Endodermal cell (in vitro differentiated cells): ENCODE data around the gene DGKZ. TPM values are rescaled to one million over a fixed set of nuclear protein-coding genes. Genes with fewer than 3 reads are reported as not detected.

ENCODE experiments used
- DNase-seq: peaks from one replicate; pipeline ENCODE4 v3.0.0-alpha.2; 2017
- H3K27ac ChIP-seq: 2 replicates; pipeline ENCODE4 v1.5.1; 2013; ENCODE audit warnings: mild to moderate bottlenecking, low read depth, low read length, moderate library complexity
- H3K27me3 ChIP-seq: 2 replicates; pipeline ENCODE4 v1.6.1; 2013; ENCODE audit warnings: mild to moderate bottlenecking, low read length, moderate library complexity; ENCODE audit not compliant: insufficient read depth, control insufficient read depth, poor library complexity, severe bottlenecking
- H3K36me3 ChIP-seq: 2 replicates; pipeline ENCODE4 v1.7.0; 2013; ENCODE audit warnings: mild to moderate bottlenecking, low read length, moderate library complexity; ENCODE audit not compliant: control insufficient read depth, insufficient read depth
- H3K4me1 ChIP-seq: one replicate; pipeline ENCODE4 v1.7.0; 2013; ENCODE audit warnings: low read length; ENCODE audit not compliant: control insufficient read depth, insufficient read depth
- H3K4me3 ChIP-seq: 2 replicates; pipeline ENCODE4 v1.5.1; 2013; ENCODE audit warnings: mild to moderate bottlenecking, low read length, moderate library complexity
- H3K9ac ChIP-seq: 2 replicates; pipeline ENCODE4 v1.6.1; 2013; ENCODE audit warnings: mild to moderate bottlenecking, low read length, moderate library complexity; ENCODE audit not compliant: poor library complexity, severe bottlenecking; ENCODE audit errors: extremely low read depth
- H3K9me3 ChIP-seq: 2 replicates; pipeline ENCODE4 v1.6.1; 2013; ENCODE audit warnings: mild to moderate bottlenecking, low read length, moderate library complexity; ENCODE audit not compliant: control insufficient read depth
- H3K27ac Mint-ChIP-seq: 2 replicates; pipeline ENCODE4 v1.8.0; 2020; ENCODE audit warnings: mixed read lengths
- H3K27me3 Mint-ChIP-seq: 2 replicates; pipeline ENCODE4 v1.8.0; 2021; ENCODE audit warnings: mild to moderate bottlenecking, mixed read lengths; ENCODE audit not compliant: insufficient read depth
- H3K36me3 Mint-ChIP-seq: 2 replicates; pipeline ENCODE4 v1.8.0; 2020; ENCODE audit warnings: low read depth, mixed read lengths
- H3K4me1 Mint-ChIP-seq: 2 replicates; pipeline ENCODE4 v1.8.0; 2020; ENCODE audit warnings: mixed read lengths
- H3K4me3 Mint-ChIP-seq: 2 replicates; pipeline ENCODE4 v1.8.0; 2020; ENCODE audit warnings: mild to moderate bottlenecking, moderate library complexity, mixed read lengths
- H3K9me3 Mint-ChIP-seq: 2 replicates; pipeline ENCODE4 v1.8.0; 2020; ENCODE audit warnings: mild to moderate bottlenecking, mixed read lengths
- CTCF ChIP-seq: fragments of 200-600 bp; sonication (generic); conservative IDR thresholded peaks from 2 replicates; pipeline ENCODE4 v1.5.0; 2021; ENCODE audit warnings: antibody characterized with exemption, mild to moderate bottlenecking
- WGBS, 2 experiments: methylation state at CpG; one replicate each; pipeline versions ENCODE4 v1.1.5 to v1.1.7; 2013; ENCODE audit warnings: missing lambda C conversion rate in 2 of 2, mixed read lengths in 1 of 2; ENCODE audit not compliant: insufficient coverage in 1 of 2, insufficient read length in 1 of 2; 5-methylcytosine and 5-hydroxymethylcytosine counted together
- total RNA-seq, 2 donors: library from RNA; stranded (reverse); fragmentation: NEBNext Ultra II Directional in 1 of 2; extraction: Animal tissue kit (Norgen Biotek cat#: 25700) in 1 of 2; gene quantifications; 2 replicates in 1 of 2; 3 replicates in 1 of 2; pipeline ENCODE4 v1.2.1, GENCODE V29; 2021

Gene DGKZ
- total RNA-seq, 2 donors from 2014 or later: 49.6 to 57.3 TPM

- Histone ChIP-seq H3K27me3 (no peaks in the 10 kb centered on the region), H3K4me1 (no peaks in the 10 kb centered on the region), H3K4me3 (no peak overlapping the region), H3K36me3 (peaks cover 62% of the 10 kb centered on the region), H3K27ac (no peak overlapping the region), H3K9me3 (no peaks in the 10 kb centered on the region), H3K9ac (no peak overlapping the region)
- Mint-ChIP-seq H3K27ac (no peak overlapping the region), H3K27me3 (no peaks in the 10 kb centered on the region), H3K4me3 (no peak overlapping the region), H3K36me3 (peaks cover 60% of the 10 kb centered on the region), H3K4me1 (peaks cover 18% of the 10 kb centered on the region), H3K9me3 (no peaks in the 10 kb centered on the region)
- no peak for DNase-seq
- TF ChIP-seq CTCF: no peak
- WGBS, 2 experiments: 64 to 67% methylated on average over 3 of the region's 3 CpGs
Observed at GRCh38 chr11:46414879-46415278, 67.6 kb downstream of the DGKZ start.

- Mint-ChIP-seq H3K9me3 (no peaks in the 10 kb centered on the region), H3K27ac (peak overlapping the region; percentile 63), H3K4me1 (peaks cover 14% of the 10 kb centered on the region), H3K36me3 (peaks cover 66% of the 10 kb centered on the region), H3K4me3 (no peak overlapping the region), H3K27me3 (no peaks in the 10 kb centered on the region)
- peaks cover 74% of the 10 kb centered on the region for H3K36me3 ChIP-seq
- DNase-seq: no peak
- WGBS, 2 experiments: 71 to 87% methylated on average over 6 to 7 of the region's 7 CpGs
- no peak for TF ChIP-seq CTCF
- H3K27me3 ChIP-seq: no peaks in the 10 kb centered on the region
- H3K27ac ChIP-seq: no peak overlapping the region
- no peak overlapping the region for H3K9ac ChIP-seq
- H3K4me3 ChIP-seq: no peak overlapping the region
- H3K9me3 ChIP-seq: no peaks in the 10 kb centered on the region
- no peaks in the 10 kb centered on the region for H3K4me1 ChIP-seq
Observed at GRCh38 chr11:46417711-46418110, 70.4 kb downstream of the DGKZ start.

GRCh38 chr11:46418751-46419150 lies 71.5 kb downstream of the DGKZ start:
- WGBS, 2 experiments: 93 to 100% methylated on average over 2 to 4 of the region's 5 CpGs
- no peak overlapping the region for H3K4me3 ChIP-seq
- H3K27ac ChIP-seq: no peak overlapping the region
- DNase-seq: no peak
- H3K4me1 Mint-ChIP-seq: peaks cover 14% of the 10 kb centered on the region
- no peak overlapping the region for H3K9ac ChIP-seq
- peaks cover 70% of the 10 kb centered on the region for H3K36me3 ChIP-seq
- H3K9me3 ChIP-seq: no peaks in the 10 kb centered on the region
- no peak overlapping the region for H3K4me3 Mint-ChIP-seq
- TF ChIP-seq CTCF: no peak
- no peaks in the 10 kb centered on the region for H3K4me1 ChIP-seq
- H3K36me3 Mint-ChIP-seq: peaks cover 58% of the 10 kb centered on the region
- no peaks in the 10 kb centered on the region for H3K27me3 ChIP-seq
- no peak overlapping the region for H3K27ac Mint-ChIP-seq
- no peaks in the 10 kb centered on the region for H3K27me3 Mint-ChIP-seq
- no peaks in the 10 kb centered on the region for H3K9me3 Mint-ChIP-seq
